OCI-LY7 (cell line): ENCODE data around the gene PLOD1. TPM values are rescaled to one million over a fixed set of nuclear protein-coding genes. Genes with fewer than 3 reads are reported as not detected.

Source experiments
- BruUV-seq: library from RNA; stranded (reverse); fragments of 400-500 nt; replicated peaks from 2 replicates; lab custom pipeline; 2021; lab: Mats Ljungman, UMichigan
- CTCF ChIA-PET: fragments of 300-600 bp; sonication (Branson Sonifier 250); formaldehyde crosslinking; loops from one replicate; lab custom pipeline; 2022; ENCODE audit warnings: antibody characterized with exemption; ENCODE audit not compliant: unreplicated experiment; lab: Charles Lee
- POLR2A ChIA-PET: fragments of 300-600 bp; sonication (Branson Sonifier 250); formaldehyde crosslinking; loops from one replicate; lab custom pipeline; 2022; ENCODE audit warnings: antibody characterized with exemption; lab: Charles Lee
- DNase-seq: peaks from one replicate; pipeline ENCODE4 v3.0.0-alpha.2; 2015; ENCODE audit warnings: low spot score
- H2AFZ ChIP-seq: fragments of 200-600 bp; sonication (generic), shearing (Covaris generic); 2 replicates; pipeline ENCODE4 v1.6.1; 2014; ENCODE audit warnings: mild to moderate bottlenecking, antibody characterized with exemption, low read length, moderate library complexity
- H3K27ac ChIP-seq: fragments of 200-600 bp; sonication (generic); 2 replicates; pipeline ENCODE4 v1.5.1; 2014; ENCODE audit warnings: mixed run types, low read depth, mild to moderate bottlenecking, moderate library complexity, low read length, inconsistent platforms; ENCODE audit not compliant: poor library complexity, severe bottlenecking
- H3K36me3 ChIP-seq: fragments of 200-600 bp; sonication (generic); 2 replicates; pipeline ENCODE4 v1.6.1; 2014; ENCODE audit warnings: mild to moderate bottlenecking, antibody characterized with exemption, low read length, moderate library complexity, mixed read lengths; ENCODE audit not compliant: insufficient read depth
- H3K4me1 ChIP-seq: fragments of 200-600 bp; sonication (generic); 2 replicates; pipeline ENCODE4 v1.5.1; 2014; ENCODE audit warnings: mild to moderate bottlenecking, low read length; ENCODE audit not compliant: insufficient read depth, poor library complexity, severe bottlenecking
- H3K4me2 ChIP-seq: fragments of 200-600 bp; sonication (generic); 2 replicates; pipeline ENCODE4 v1.6.1; 2014; ENCODE audit warnings: mild to moderate bottlenecking, low read length
- H3K4me3 ChIP-seq: fragments of 200-600 bp; sonication (generic); 2 replicates; pipeline ENCODE4 v1.5.1; 2014; ENCODE audit warnings: mild to moderate bottlenecking, low read depth, low read length; ENCODE audit not compliant: poor library complexity, severe bottlenecking
- H3K79me2 ChIP-seq: fragments of 200-600 bp; sonication (generic); 2 replicates; pipeline ENCODE4 v1.6.1; 2016; ENCODE audit warnings: low read depth, mild to moderate bottlenecking, low read length, moderate library complexity, mixed read lengths; ENCODE audit not compliant: insufficient read depth
- H3K9me2 ChIP-seq: fragments of 200-600 bp; sonication (generic); 2 replicates; pipeline ENCODE4 v1.6.1; 2016; ENCODE audit warnings: mild to moderate bottlenecking, low read length, mixed read lengths; ENCODE audit not compliant: insufficient read depth
- H3K9me3 ChIP-seq: fragments of 200-600 bp; sonication (generic); 2 replicates; pipeline ENCODE4 v1.6.1; 2014; ENCODE audit warnings: mild to moderate bottlenecking, mixed run types, low read length, mixed read lengths
- H4K20me1 ChIP-seq: fragments of 200-600 bp; sonication (generic); 2 replicates; pipeline ENCODE4 v1.6.1; 2014; ENCODE audit warnings: mild to moderate bottlenecking, antibody characterized with exemption, low read length, moderate library complexity, mixed read lengths; ENCODE audit not compliant: insufficient read depth
- EZH2phosphoT487 ChIP-seq: fragments of 200-600 bp; sonication (generic); IDR thresholded peaks from 2 replicates; pipeline ENCODE4 v1.6.1; 2018; ENCODE audit warnings: low read depth, borderline replicate concordance, mild to moderate bottlenecking, mixed run types, antibody characterized with exemption, low read length, moderate library complexity, mixed read lengths
- intact Hi-C: fragments of 100-400 bp; cut with micrococcal nuclease; formaldehyde crosslinking; loops from one replicate; pipeline ENCODE4 v1.10.0; 2022; ENCODE audit not compliant: unreplicated experiment
- total RNA-seq, 2 experiments: library from RNA; depleted of rRNA in 1 of 2; stranded (reverse); fragments of >200 nt in 1 of 2; shearing (Covaris generic) in 1 of 2; gene quantifications; 2 replicates each; pipeline ENCODE4 v1.2.3, GENCODE V29; 2014 to 2022
- TF ChIP-seq, protein P1 (sequence below): fragments of 200-600 bp; sonication (generic); conservative IDR thresholded peaks from 2 replicates; pipeline ENCODE4 v1.5.1; 2014; ENCODE audit warnings: mild to moderate bottlenecking, antibody characterized with exemption, low read length, moderate library complexity, mixed read lengths

The PLOD1 gene
- total RNA-seq, 2 experiments from 2014 or later, result 11.3 to 11.7 TPM

GRCh38 chr1:12009318-12009947 is 74.9 kb downstream of the PLOD1 start:
- ChIA-PET POLR2A (interaction anchor here (2.2 kb wide), 1 partner anchor 10 kb away, joined by 12 read pairs; the partner anchor contains the start of gene MIIP), CTCF (no interaction called here)
- Histone ChIP-seq H3K27ac (no peak overlapping the region), H3K4me3 (no peak overlapping the region), H4K20me1 (no peaks in the 10 kb centered on the region), H3K4me1 (no peaks in the 10 kb centered on the region), H3K79me2 (no peaks in the 10 kb centered on the region), H3K9me2 (no peaks in the 10 kb centered on the region), H3K9me3 (no peaks in the 10 kb centered on the region), H3K36me3 (peaks cover 85% of the 10 kb centered on the region), H3K4me2 (no peak overlapping the region), H2AFZ (no peak overlapping the region)
- BruUV-seq, result no TSS peak
- DNase-seq, result no peak
- TF ChIP-seq, protein P1, sequence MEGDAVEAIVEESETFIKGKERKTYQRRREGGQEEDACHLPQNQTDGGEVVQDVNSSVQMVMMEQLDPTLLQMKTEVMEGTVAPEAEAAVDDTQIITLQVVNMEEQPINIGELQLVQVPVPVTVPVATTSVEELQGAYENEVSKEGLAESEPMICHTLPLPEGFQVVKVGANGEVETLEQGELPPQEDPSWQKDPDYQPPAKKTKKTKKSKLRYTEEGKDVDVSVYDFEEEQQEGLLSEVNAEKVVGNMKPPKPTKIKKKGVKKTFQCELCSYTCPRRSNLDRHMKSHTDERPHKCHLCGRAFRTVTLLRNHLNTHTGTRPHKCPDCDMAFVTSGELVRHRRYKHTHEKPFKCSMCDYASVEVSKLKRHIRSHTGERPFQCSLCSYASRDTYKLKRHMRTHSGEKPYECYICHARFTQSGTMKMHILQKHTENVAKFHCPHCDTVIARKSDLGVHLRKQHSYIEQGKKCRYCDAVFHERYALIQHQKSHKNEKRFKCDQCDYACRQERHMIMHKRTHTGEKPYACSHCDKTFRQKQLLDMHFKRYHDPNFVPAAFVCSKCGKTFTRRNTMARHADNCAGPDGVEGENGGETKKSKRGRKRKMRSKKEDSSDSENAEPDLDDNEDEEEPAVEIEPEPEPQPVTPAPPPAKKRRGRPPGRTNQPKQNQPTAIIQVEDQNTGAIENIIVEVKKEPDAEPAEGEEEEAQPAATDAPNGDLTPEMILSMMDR, result no peak
- no peak for TF ChIP-seq EZH2phosphoT487
- intact Hi-C loops, result no loop called here

DNA sequence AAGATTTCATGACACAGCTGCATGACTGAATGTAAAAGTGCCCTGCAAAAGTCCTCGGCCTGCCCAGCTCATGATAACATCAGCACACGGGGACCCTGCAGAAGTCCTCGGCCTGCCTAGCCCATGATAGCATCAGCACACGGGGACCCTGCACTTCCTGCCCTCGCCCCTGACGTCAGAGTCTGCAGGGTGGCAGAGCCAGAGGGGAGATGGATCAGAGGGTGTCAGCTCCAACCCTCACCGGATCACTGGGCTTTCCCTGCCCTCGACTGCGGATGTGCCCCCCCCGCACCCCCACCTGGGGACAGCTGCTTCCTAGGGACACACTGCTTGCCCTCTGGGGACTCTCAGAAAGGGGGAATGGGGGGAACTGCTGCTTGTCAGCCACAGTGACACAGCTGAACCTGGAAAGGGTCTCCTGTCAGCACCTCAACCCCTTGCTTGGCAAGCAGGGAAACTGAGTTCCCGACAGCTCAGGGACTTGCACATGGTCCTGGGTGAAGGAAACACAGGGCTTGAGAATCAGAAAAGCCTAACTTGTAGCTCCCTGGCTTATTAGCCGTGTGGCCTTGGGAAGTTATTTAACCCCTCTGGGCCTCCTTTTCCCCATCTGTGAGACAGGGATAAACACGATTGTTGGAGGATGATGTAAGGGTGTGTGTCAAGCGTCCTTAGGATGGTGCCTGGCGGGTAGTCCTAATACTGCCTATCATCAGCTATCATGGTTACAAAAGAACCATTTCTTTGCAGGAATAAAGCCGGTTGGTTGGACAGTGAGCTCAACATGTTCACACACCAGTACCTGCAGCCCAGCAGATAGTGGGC is 76.4 kb downstream of the PLOD1 start:
- BruUV-seq, result no TSS peak
- ChIA-PET CTCF (no interaction called here), POLR2A (interaction anchor here (0.6 to 2.2 kb wide), 4 partner anchors 8 to 37 kb away, joined by 3 to 12 read pairs (median 3); partner anchors contain the start of gene MIIP)
- no peak overlapping the region for H3K4me2 ChIP-seq
- H4K20me1 ChIP-seq, result no peaks in the 10 kb centered on the region
- no peaks in the 10 kb centered on the region for H3K9me3 ChIP-seq
- H3K9me2 ChIP-seq, result no peaks in the 10 kb centered on the region
- intact Hi-C loops, result no loop called here
- H2AFZ ChIP-seq, result no peak overlapping the region
- H3K4me3 ChIP-seq, result no peak overlapping the region
- H3K79me2 ChIP-seq, result no peaks in the 10 kb centered on the region
- H3K4me1 ChIP-seq, result no peaks in the 10 kb centered on the region
- H3K27ac ChIP-seq, result no peak overlapping the region
- TF ChIP-seq, protein P1, result no peak
- no peak for TF ChIP-seq EZH2phosphoT487
- DNase-seq, result no peak
- H3K36me3 ChIP-seq, result peaks cover 72% of the 10 kb centered on the region
